Mucosa of descending colon (tissue), 3 donors: ENCODE data around the gene MSMB. TPM values are rescaled to one million over a fixed set of nuclear protein-coding genes. Genes with fewer than 3 reads are reported as not detected.
"Not testable (repeated sequence)": the region's sequence is repeated elsewhere in the genome, so short reads cannot be mapped to it uniquely, and the experiment has no call there.

ENCODE experiments used
- ATAC-seq: fragments of 200-7000 bp; cut with Tn5 transposase; one replicate; pipeline ENCODE4 v1.9.1; 2020; ENCODE audit warnings: mild to moderate bottlenecking, moderate library complexity
- DNase-seq, 3 donors: peaks; one replicate each; pipeline ENCODE4 v3.0.0-alpha.2; 2020
- H3K36me3 ChIP-seq: fragments of 200-600 bp; one replicate; pipeline ENCODE4 v1.8.0; 2021; ENCODE audit warnings: low read depth, mild to moderate bottlenecking
- H3K4me1 ChIP-seq: fragments of 200-600 bp; one replicate; pipeline ENCODE4 v1.8.0; 2021; ENCODE audit warnings: low read depth, mild to moderate bottlenecking
- H3K4me3 ChIP-seq: fragments of 200-600 bp; one replicate; pipeline ENCODE4 v1.8.0; 2021; ENCODE audit warnings: mild to moderate bottlenecking
- H3K9me3 ChIP-seq: fragments of 200-600 bp; one replicate; pipeline ENCODE4 v1.8.0; 2021; ENCODE audit warnings: mild to moderate bottlenecking
- intact Hi-C, 2 donors: fragments of 100-400 bp; cut with DNase I in 1 of 2; cut with micrococcal nuclease in 1 of 2; formaldehyde crosslinking; loops; one replicate each; pipeline versions ENCODE4 v1.11.0 to v1.11.1; 2022; cut with DNase I, micrococcal nuclease
- total RNA-seq, 3 donors: library from RNA; stranded (reverse); fragmentation: NEBNext Ultra II Directional in 2 of 3; extraction: Animal tissue kit (Norgen Biotek cat#: 25700) in 2 of 3; gene quantifications; one replicate each; pipeline versions ENCODE4 v1.2.1 to v1.2.4, GENCODE V29; 2021 to 2023
- TF ChIP-seq, protein P1 (sequence below): fragments of 200-600 bp; IDR thresholded peaks from one replicate; pipeline ENCODE4 v1.8.0; 2022; ENCODE audit warnings: antibody characterized with exemption, mild to moderate bottlenecking
- donor health status: DM: no; HTN: no; CAD: no; lungs with moderate emphysema.
- donor health status: DM: no; HTN: no; CAD: no.
- donor health status: DM: no; HTN: yes; CAD: no.

The MSMB gene
- total RNA-seq, 3 donors from 2014 or later, result not detected

- no peak overlapping the region for H3K4me3 ChIP-seq
- TF ChIP-seq, protein P1, sequence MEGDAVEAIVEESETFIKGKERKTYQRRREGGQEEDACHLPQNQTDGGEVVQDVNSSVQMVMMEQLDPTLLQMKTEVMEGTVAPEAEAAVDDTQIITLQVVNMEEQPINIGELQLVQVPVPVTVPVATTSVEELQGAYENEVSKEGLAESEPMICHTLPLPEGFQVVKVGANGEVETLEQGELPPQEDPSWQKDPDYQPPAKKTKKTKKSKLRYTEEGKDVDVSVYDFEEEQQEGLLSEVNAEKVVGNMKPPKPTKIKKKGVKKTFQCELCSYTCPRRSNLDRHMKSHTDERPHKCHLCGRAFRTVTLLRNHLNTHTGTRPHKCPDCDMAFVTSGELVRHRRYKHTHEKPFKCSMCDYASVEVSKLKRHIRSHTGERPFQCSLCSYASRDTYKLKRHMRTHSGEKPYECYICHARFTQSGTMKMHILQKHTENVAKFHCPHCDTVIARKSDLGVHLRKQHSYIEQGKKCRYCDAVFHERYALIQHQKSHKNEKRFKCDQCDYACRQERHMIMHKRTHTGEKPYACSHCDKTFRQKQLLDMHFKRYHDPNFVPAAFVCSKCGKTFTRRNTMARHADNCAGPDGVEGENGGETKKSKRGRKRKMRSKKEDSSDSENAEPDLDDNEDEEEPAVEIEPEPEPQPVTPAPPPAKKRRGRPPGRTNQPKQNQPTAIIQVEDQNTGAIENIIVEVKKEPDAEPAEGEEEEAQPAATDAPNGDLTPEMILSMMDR, result no peak
- no peaks in the 10 kb centered on the region for H3K36me3 ChIP-seq
- DNase-seq (no peak), ATAC-seq (no peak)
- H3K9me3 ChIP-seq, result no peaks in the 10 kb centered on the region
- no peaks in the 10 kb centered on the region for H3K4me1 ChIP-seq
- intact Hi-C loops, result no loop called here
Observed at GRCh38 chr10:46068117-46068516, 22.0 kb upstream of the MSMB start.

DNA sequence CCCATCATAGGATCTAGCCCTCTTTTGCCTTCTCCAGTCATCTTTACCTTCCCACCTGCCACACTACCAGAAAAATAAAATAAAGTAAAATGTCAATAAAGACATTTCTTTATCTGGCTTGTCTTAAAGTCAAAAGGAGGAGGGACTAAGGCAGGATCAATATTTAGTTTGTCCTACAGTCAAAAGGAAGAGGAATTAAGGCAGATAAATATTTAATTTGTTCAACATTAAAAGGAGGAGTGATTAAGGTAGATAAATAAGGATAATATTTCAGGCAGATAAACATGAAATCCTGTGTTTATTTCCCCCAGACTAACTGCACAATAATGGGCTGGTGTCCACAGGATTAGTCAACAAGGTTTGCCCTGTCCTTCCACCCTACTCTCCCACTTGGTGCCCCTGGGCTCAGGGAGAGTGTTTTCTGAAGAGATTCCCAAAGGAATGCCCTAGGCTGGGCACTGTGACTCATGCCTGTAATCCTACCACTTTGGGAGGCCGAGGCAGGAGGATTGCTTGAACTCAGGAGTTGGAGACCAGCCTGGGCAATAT is 18.3 kb upstream of the MSMB start:
- H3K9me3 ChIP-seq, result no peaks in the 10 kb centered on the region
- intact Hi-C loops, result no loop called here
- no peaks in the 10 kb centered on the region for H3K4me1 ChIP-seq
- H3K36me3 ChIP-seq, result no peaks in the 10 kb centered on the region
- H3K4me3 ChIP-seq, result no peak overlapping the region
- ATAC-seq (no peak), DNase-seq (no peak)
- TF ChIP-seq, protein P1, result no peak

GRCh38 chr10:46062723-46063428 is 16.8 kb upstream of the MSMB start:
- intact Hi-C loops, result no loop called here
- H3K9me3 ChIP-seq, result no peaks in the 10 kb centered on the region
- TF ChIP-seq, protein P1, result no peak
- no peak for ATAC-seq
- H3K4me1 ChIP-seq, result no peaks in the 10 kb centered on the region
- H3K36me3 ChIP-seq, result no peaks in the 10 kb centered on the region
- DNase-seq, result no peak
- no peak overlapping the region for H3K4me3 ChIP-seq

- TF ChIP-seq, protein P1, result no peak
- H3K36me3 ChIP-seq, result no peaks in the 10 kb centered on the region
- DNase-seq (no peak), ATAC-seq (no peak)
- H3K4me1 ChIP-seq, result no peaks in the 10 kb centered on the region
- intact Hi-C loops, result no loop called here
- peaks cover 8% of the 10 kb centered on the region for H3K9me3 ChIP-seq
- no peak overlapping the region for H3K4me3 ChIP-seq
Observed at GRCh38 chr10:46060706-46061105, 14.6 kb upstream of the MSMB start.

DNA sequence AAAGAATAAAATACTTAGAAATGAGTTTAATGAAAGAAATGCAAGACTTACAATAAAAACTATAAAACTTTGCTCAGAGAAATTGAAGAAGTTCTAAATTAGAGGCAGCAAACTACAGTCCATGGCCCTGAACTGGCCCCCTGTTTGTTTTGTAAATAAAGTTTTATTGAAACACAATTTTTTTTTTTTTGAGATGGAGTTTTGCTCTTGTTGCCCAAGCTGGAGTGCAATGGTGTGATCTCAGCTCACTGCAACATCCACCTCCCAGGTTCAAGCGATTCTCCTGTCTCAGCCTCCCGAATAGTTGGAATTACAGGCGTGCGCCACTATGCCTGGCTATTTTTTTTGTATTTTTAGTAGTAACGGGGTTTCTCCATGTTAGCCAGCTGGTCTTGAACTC is 11.9 kb upstream of the MSMB start:
- H3K9me3 ChIP-seq, ATAC-seq, DNase-seq, H3K4me3 ChIP-seq, H3K4me1 ChIP-seq, intact Hi-C loops, H3K36me3 ChIP-seq: not testable (repeated sequence)

DNA sequence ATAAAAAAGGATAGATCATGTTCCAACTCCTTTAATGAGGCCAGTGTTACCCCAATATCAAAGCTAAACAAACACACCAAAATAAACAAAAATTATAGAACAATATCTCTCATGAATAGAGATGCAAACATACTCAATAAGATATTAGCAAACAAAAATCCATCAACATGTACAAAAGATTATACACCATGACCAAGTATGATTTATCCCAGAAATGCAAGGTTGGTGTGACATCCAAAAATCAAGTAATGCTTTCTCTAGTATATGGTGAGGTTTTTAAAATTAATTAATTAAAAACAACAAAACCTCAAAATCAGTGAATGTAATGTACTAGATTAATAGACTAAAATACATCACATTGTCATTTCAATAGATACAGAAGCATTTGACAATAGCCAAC is 11.0 kb upstream of the MSMB start:
- H3K4me1 ChIP-seq, result no peaks in the 10 kb centered on the region
- intact Hi-C loops, result no loop called here
- TF ChIP-seq, protein P1, result no peak
- ATAC-seq (no peak), DNase-seq (no peak)
- peaks cover 8% of the 10 kb centered on the region for H3K9me3 ChIP-seq
- no peak overlapping the region for H3K4me3 ChIP-seq
- no peaks in the 10 kb centered on the region for H3K36me3 ChIP-seq
